Ecto neural progenitor cell (in vitro differentiated cells): ENCODE data around the gene KRTAP21-3.
"Not testable (repeated sequence)": the region's sequence is repeated elsewhere in the genome, so short reads cannot be mapped to it uniquely, and the experiment has no call there.

Experiments used
- DNase-seq: peaks from one replicate; pipeline ENCODE4 v3.0.0-alpha.2; 2018; ENCODE audit warnings: low spot score

Gene KRTAP21-3

GRCh38 chr21:30718239-30718909, at the start of gene KRTAP21-3:
KRTAP21-3 (minus strand) TSS chr21:30718777; CDS start chr21:30718759, 18 bp downstream.
- DNase-seq, result no peak

- DNase-seq, result no peak
Observed at GRCh38 chr21:30760776-30761175, 42.2 kb upstream of the KRTAP21-3 start.

- DNase-seq, result no peak
Observed at GRCh38 chr21:30758306-30758705, 39.7 kb upstream of the KRTAP21-3 start.

DNA sequence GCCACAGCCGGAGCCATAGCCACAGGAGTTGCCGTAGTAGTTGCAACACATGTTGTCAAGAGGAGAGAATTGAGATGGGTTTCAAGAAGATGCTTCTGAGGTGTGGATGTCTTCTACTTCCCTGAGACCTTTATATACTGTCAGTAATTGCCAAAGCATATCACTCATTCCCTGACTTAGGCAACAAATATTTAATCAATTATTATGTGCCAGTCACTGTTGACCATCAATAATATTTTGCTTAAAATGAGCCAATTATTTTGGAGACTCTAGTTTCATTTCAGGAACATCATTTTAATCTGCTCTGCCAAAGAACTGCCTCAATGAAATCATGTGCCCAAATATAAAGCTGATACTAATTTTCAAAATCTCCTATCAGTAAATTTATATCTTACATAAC, 36.8 kb upstream of the KRTAP21-3 start, which contains the start of gene KRTAP21-1:
KRTAP21-1 (minus strand) TSS at position 101 of the 400 bp plus-strand sequence; CDS start at position 51, 50 bp downstream.
- not testable (repeated sequence) for DNase-seq

DNA sequence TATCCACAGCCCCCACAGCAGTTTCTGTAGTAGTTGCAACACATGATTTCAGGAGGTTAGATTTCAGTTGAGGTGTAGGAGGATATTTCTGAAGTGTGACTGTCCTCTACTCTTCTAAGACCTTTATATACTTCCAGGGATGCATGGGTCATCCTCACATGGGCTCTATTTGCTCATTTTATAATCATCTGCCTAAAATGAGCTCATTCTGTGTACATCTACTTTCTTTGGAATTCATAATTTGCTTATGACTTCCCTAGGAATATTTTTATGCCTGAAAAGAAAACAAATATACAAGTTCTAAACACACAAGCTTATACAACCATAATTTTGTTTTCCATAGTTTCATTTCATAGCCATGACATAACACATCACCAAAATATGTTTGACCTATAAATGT, 28.6 kb upstream of the KRTAP21-3 start, which contains the start of gene KRTAP21-2:
KRTAP21-2 (minus strand) TSS at position 101 of the 400 bp plus-strand sequence; CDS start at position 44, 57 bp downstream.
- no peak for DNase-seq

DNA sequence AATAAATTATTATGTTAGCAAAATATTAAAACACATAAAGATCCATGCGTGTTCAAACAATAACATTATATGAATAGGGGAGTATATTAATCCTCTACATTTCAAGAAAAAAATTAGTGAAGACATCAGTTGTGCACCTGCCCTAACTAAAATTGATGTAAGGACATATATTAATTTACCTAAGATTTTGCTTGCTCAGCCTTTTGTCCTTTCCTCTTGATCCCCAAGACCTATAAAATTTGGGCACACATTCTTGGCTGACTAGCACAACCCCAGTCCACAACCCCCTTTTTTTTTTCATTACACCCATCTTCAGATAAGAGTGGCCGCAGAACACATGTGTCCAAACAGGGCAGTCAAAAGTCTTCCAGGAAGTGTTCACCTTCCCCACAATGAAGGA, 21.9 kb upstream of the KRTAP21-3 start:
- DNase-seq, result no peak

GRCh38 chr21:30733026-30733425, 14.4 kb upstream of the KRTAP21-3 start:
- no peak for DNase-seq

GRCh38 chr21:30726726-30727125, 8.1 kb upstream of the KRTAP21-3 start:
- no peak for DNase-seq

- DNase-seq, result no peak
Observed at GRCh38 chr21:30719401-30719800, 824 bp upstream of the KRTAP21-3 start.

- no peak for DNase-seq
Observed at GRCh38 chr21:30717105-30717504, 1.5 kb downstream of the KRTAP21-3 start.

DNA sequence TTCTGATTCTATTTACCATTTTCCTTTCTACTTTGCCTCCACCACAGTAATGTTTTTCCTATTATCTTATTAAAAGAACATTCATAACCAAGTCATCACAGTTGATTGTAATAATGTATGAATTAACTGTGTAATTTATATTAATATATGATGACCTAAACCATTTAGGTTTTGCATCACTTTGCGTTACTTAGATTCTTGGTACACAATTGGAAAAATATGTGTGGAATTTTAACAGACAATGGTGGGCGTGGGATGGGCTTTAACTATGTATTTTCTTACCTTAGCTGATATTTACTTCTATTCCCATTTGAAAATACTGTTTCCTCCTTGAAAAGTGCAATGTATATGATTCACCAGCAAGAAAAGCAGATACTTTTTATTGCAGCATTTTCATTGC, 3.6 kb downstream of the KRTAP21-3 start:
- no peak for DNase-seq

GRCh38 chr21:30714456-30714855, 4.1 kb downstream of the KRTAP21-3 start:
- no peak for DNase-seq

DNA sequence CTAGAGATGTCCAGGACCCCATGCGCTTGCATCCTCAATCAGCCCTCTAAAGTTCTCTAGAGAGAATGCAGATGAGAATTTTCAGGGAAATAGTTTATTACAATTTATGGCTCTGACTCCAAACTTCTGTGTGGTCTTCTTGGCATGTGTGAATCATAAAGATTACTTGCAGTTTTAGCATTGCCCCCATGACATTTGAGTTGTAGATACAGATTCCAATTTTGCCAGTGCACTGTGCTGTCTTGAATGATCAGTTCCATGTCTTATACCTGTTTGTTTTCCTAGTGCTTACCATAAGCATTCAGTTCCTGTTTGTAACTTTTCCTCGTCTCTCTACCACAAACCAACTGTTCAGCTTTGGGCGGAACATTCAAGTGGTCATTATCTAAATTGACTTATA, 4.8 kb downstream of the KRTAP21-3 start:
- DNase-seq, result no peak

GRCh38 chr21:30710499-30710898, 8.1 kb downstream of the KRTAP21-3 start:
- no peak for DNase-seq

- DNase-seq, result no peak
Observed at GRCh38 chr21:30707409-30707808, 11.2 kb downstream of the KRTAP21-3 start.

DNA sequence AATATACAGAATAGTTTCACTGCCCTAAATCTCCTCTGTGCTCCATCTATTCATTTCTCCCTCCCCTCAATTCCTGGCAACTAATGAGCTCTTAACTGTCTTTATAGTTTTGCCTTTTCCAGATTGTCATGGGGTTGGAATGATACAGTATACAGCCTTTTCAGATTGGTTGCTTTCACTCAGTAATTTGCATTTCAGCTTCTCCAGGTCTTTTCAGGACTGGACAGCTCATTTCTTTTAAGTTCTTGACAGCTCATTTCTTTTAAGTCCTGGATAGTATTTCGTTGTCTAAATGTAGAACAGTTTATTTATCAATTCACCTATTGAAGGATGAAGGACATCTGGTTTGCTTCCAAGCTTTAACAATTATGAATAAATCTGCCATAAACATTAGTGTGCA, 22.6 kb downstream of the KRTAP21-3 start:
- DNase-seq, result no peak

DNA sequence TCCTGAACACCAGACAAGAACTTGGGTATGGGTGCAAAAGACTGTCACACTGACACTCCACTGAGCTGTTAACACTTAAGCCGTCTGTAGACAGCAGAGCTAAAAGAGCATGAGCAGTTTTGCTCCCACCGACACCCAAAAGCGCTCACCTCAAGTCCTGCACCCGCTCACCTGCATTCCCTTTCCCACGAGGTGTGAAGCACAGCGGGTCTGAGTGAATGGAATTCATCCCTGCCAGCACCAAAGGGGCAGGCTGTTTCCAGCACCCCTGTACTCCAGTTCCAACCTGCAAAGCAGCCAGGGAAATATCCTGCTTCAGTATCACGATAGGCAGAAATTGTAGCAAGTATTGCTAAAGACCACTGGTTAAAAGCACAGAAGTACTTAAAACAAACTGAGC, 28.8 kb downstream of the KRTAP21-3 start:
- no peak for DNase-seq

- no peak for DNase-seq
Observed at GRCh38 chr21:30684506-30684905, 34.1 kb downstream of the KRTAP21-3 start.

GRCh38 chr21:30680586-30680985, 38.0 kb downstream of the KRTAP21-3 start:
- DNase-seq, result no peak

GRCh38 chr21:30676737-30677136, 41.8 kb downstream of the KRTAP21-3 start:
- DNase-seq, result no peak

- no peak for DNase-seq
Observed at GRCh38 chr21:30674312-30674711, 44.3 kb downstream of the KRTAP21-3 start.

DNA sequence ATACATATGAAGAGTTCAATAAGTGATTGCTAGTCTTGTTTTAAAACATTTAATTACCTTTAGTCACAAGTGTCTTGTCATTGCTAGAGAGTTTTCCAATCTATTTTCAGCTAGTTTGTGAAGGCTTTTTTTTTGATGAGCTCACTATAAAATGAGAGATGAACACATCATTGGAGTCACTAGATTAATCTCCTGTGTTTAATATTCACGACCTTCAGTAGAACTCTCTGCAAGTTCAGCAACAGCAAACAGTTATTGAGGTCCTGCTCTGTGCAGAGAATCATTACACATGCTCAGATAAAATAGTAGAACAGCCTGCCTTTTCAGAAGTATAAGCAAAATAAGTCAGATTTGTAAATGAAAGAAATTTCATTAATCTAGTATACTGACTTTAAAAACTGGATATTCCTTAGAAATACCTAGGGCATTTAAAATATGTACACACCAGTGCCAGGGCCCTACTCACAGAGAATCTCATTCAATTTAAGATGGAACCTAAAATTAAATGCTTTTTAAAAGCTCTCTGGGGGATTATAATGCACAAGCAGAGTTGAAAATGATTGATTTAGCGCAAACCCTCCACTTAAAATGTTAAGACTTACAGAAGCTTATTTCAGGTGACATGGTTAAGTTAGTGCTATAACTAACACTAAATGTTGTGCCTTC, 45.5 kb downstream of the KRTAP21-3 start:
- no peak for DNase-seq

- no peak for DNase-seq
Observed at GRCh38 chr21:30668776-30669175, 49.8 kb downstream of the KRTAP21-3 start.
